Keratinocyte (primary cell): ENCODE results near the gene ZNF236. TPM values are rescaled to one million over a fixed set of nuclear protein-coding genes. Genes with fewer than 3 reads are reported as not detected.
"Not testable (repeated sequence)": the region's sequence is repeated elsewhere in the genome, so short reads cannot be mapped to it uniquely, and the experiment has no call there.

Experiments used
- DNase-seq: peaks from one replicate; pipeline ENCODE4 v3.0.0-alpha.2; 2011; ENCODE audit warnings: low read depth, missing footprints, low spot score
- FAIRE-seq: peaks from 2 replicates; lab custom pipeline; 2011; peaks lifted over from hg19 to GRCh38; lab: Jason Lieb, UNC
- H2AFZ ChIP-seq: 2 replicates; pipeline ENCODE4 v1.6.0; 2012; ENCODE audit warnings: low read length, control low read depth, inconsistent platforms; ENCODE audit not compliant: control insufficient read depth
- H3K27ac ChIP-seq: 2 replicates; pipeline ENCODE4 v1.5.1; 2011; ENCODE audit warnings: low read length; ENCODE audit not compliant: control insufficient read depth, insufficient read depth
- H3K27me3 ChIP-seq: 3 replicates; pipeline ENCODE4 v1.6.0; 2011; ENCODE audit warnings: low read length; ENCODE audit not compliant: control insufficient read depth, insufficient read depth; ENCODE audit errors: extremely low read depth
- H3K36me3 ChIP-seq, 2 experiments: 2 replicates in 1 of 2; 3 replicates in 1 of 2; pipeline ENCODE4 v1.5.1; 2011; ENCODE audit warnings: low read length in 2 of 2, mild to moderate bottlenecking in 1 of 2; ENCODE audit not compliant: control insufficient read depth in 2 of 2, insufficient read depth in 2 of 2; ENCODE audit errors: extremely low read depth in 1 of 2
- H3K4me1 ChIP-seq: 3 replicates; pipeline ENCODE4 v1.5.1; 2011; ENCODE audit warnings: low read length; ENCODE audit not compliant: control insufficient read depth, insufficient read depth; ENCODE audit errors: extremely low read depth
- H3K4me2 ChIP-seq: 3 replicates; pipeline ENCODE4 v1.6.0; 2011; ENCODE audit warnings: low read depth, low read length; ENCODE audit not compliant: control insufficient read depth, insufficient read depth; ENCODE audit errors: extremely low read depth
- H3K4me3 ChIP-seq, 3 experiments: fragments of 200-600 bp in 1 of 3; sonication (generic) in 1 of 3; 2 replicates in 2 of 3; 3 replicates in 1 of 3; pipeline ENCODE4 v1.5.1; 2011 to 2016; ENCODE audit warnings: low read length in 3 of 3, mild to moderate bottlenecking in 3 of 3, control low read depth in 2 of 3, inconsistent platforms in 1 of 3, low read depth in 1 of 3, mixed read lengths in 1 of 3, mixed run types in 1 of 3, moderate library complexity in 1 of 3; ENCODE audit not compliant: control insufficient read depth in 2 of 3, insufficient read depth in 2 of 3; ENCODE audit errors: extremely low read depth in 1 of 3
- H3K79me2 ChIP-seq: 2 replicates; pipeline ENCODE4 v1.6.0; 2012; ENCODE audit warnings: low read length; ENCODE audit not compliant: control insufficient read depth, insufficient read depth
- H3K9ac ChIP-seq: 3 replicates; pipeline ENCODE4 v1.6.0; 2011; ENCODE audit warnings: low read length; ENCODE audit not compliant: control insufficient read depth, insufficient read depth; ENCODE audit errors: extremely low read depth
- H3K9me1 ChIP-seq: 3 replicates; pipeline ENCODE4 v1.6.0; 2011; ENCODE audit warnings: low read length; ENCODE audit not compliant: control insufficient read depth, insufficient read depth; ENCODE audit errors: extremely low read depth
- H3K9me3 ChIP-seq: 2 replicates; pipeline ENCODE4 v1.5.1; 2012; ENCODE audit warnings: low read depth, low read length; ENCODE audit not compliant: control insufficient read depth
- H4K20me1 ChIP-seq: 3 replicates; pipeline ENCODE4 v1.6.0; 2011; ENCODE audit warnings: low read length; ENCODE audit not compliant: control insufficient read depth, insufficient read depth; ENCODE audit errors: extremely low read depth
- EZH2 ChIP-seq: IDR thresholded peaks from one replicate; pipeline ENCODE4 v1.6.1; 2012; ENCODE audit warnings: inconsistent platforms, mild to moderate bottlenecking, low read length, moderate library complexity
- dilution Hi-C: fragments of 300-500 bp; cut with MboI; formaldehyde crosslinking; loops from one replicate; pipeline ENCODE4 v1.7.0; 2020; ENCODE audit warnings: low sequenced_read_pairs; ENCODE audit not compliant: extremely low pct_ligation_motif_present
- polyA plus RNA-seq, 5 experiments: library from polyadenylated mRNA; depleted of rRNA in 3 of 5; stranded (reverse) in 3 of 5; stranded (forward) in 1 of 5; unstranded in 1 of 5; fragments of >200 nt; gene quantifications; 1 replicate in 1 of 5; 2 replicates in 3 of 5; 3 replicates in 1 of 5; pipeline versions ENCODE4 v1.2.1 to v1.2.3, GENCODE V29; 2011 to 2012; ENCODE audit warnings: missing spikeins in 2 of 5, low read depth in 1 of 5, low replicate concordance in 1 of 5
- TF ChIP-seq, protein P1 (sequence below), 3 experiments: IDR thresholded peaks in 1 of 3; conservative IDR thresholded peaks in 1 of 3; optimal IDR thresholded peaks in 1 of 3; 2 replicates in 2 of 3; 3 replicates in 1 of 3; pipeline versions ENCODE3 to v1.5.1; 2011; ENCODE audit warnings: low read length in 3 of 3, mild to moderate bottlenecking in 3 of 3, moderate library complexity in 2 of 3, control low read depth in 1 of 3, inconsistent platforms in 1 of 3; ENCODE audit not compliant: insufficient read depth in 2 of 3; ENCODE audit errors: extremely low read depth in 1 of 3

Gene ZNF236
- polyA plus RNA-seq, 1 donor (not counting 4 experiments of a cell fraction or from before 2014, with no cell fraction given), result 4.5 TPM

DNA sequence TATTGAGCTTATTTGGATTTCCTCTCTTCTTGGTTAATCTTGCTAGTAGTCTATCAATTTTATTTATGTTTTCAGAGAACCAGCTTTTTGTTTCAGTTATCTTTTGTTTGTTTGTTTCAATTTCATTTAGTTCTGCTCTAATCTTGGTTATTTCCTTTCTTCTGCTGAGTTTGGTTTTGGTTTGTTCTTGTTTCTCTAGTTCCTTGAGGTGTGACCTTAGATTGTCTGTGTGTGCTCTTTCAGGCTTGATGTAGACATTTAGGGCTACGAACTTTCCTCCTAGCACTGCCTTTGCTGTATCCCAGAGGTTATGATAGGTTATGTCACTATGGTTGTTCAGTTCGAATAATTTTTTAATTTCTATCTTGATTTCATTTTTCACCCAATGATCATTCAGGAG is 141.6 kb downstream of the ZNF236 start:
- no peak overlapping the region for H2AFZ ChIP-seq
- H3K27ac ChIP-seq, result no peak overlapping the region
- dilution Hi-C loops, result no loop called here
- no peak for DNase-seq
- peaks cover 7 to 14% of the 10 kb centered on the region in 2 experiments for H3K36me3 ChIP-seq
- H3K27me3 ChIP-seq, result no peaks in the 10 kb centered on the region
- no peak for FAIRE-seq
- H3K4me3 ChIP-seq, result no peak overlapping the region
- H3K4me1 ChIP-seq, result no peaks in the 10 kb centered on the region
- H3K4me2 ChIP-seq, result no peak overlapping the region
- no peaks in the 10 kb centered on the region for H3K9me3 ChIP-seq
- peaks cover 6% of the 10 kb centered on the region for H3K79me2 ChIP-seq
- H4K20me1 ChIP-seq, result no peaks in the 10 kb centered on the region
- H3K9ac ChIP-seq, result no peak overlapping the region
- no peak for TF ChIP-seq EZH2
- TF ChIP-seq, protein P1, sequence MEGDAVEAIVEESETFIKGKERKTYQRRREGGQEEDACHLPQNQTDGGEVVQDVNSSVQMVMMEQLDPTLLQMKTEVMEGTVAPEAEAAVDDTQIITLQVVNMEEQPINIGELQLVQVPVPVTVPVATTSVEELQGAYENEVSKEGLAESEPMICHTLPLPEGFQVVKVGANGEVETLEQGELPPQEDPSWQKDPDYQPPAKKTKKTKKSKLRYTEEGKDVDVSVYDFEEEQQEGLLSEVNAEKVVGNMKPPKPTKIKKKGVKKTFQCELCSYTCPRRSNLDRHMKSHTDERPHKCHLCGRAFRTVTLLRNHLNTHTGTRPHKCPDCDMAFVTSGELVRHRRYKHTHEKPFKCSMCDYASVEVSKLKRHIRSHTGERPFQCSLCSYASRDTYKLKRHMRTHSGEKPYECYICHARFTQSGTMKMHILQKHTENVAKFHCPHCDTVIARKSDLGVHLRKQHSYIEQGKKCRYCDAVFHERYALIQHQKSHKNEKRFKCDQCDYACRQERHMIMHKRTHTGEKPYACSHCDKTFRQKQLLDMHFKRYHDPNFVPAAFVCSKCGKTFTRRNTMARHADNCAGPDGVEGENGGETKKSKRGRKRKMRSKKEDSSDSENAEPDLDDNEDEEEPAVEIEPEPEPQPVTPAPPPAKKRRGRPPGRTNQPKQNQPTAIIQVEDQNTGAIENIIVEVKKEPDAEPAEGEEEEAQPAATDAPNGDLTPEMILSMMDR (optimal IDR thresholded peaks at IDR 0.05 in 1 of 3, IDR thresholded peaks at IDR 0.05 in 1 of 3, conservative IDR thresholded peaks at IDR 0.05 in 1 of 3; ENCODE audit: extremely low read depth in 1 of 3, insufficient read depth in 2 of 3, low read length in 3 of 3), result no peak
- H3K9me1 ChIP-seq, result no peaks in the 10 kb centered on the region

DNA sequence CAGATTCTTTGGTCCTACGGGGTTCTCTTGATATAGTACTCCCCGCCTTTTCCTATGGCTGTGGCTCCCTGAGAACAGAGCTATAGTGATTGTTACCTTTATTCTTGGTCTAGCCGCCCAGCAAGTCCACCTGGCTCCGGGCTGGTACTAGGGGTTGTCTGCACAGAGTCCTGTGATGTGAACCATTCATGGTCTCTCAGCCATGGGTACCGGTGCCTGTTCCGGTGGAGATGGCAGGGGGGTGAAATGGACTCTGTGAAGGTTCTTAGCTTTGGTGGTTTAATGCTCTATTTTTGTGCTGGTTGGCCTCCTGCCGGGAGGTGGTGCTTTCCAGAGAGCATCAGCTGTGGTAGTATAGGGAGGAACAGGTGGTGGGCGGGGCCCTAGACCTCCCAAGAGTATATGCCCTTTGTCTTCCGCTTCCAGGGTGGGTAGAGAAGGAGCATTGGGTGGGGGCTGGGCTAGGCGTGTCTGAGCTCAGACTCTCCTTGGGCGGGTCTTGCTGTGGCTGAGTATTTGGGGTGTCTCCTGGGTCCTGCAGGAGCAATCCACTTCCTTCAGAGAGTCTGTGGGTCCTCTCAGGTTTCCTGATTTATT is 143.3 kb downstream of the ZNF236 start:
- dilution Hi-C loops, result not testable (repeated sequence)

DNA sequence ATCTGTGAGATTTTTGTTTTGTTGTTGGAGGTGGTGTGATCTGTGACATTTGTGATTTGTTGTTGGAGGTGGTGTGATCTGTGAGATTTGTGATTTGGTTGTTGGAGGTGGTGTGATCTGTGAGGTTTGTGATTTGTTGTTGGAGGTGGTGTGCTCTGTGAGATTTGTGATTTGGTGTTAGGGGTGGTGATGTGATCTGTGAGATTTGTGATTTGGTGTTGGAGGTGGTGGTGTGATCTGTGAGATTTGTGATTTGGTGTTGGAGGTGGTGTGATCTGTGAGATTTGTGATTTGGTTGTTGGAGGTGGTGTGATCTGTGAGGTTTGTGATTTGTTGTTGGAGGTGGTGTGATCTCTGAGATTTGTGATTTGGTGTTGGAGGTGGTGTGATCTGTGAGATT is 144.9 kb downstream of the ZNF236 start:
- H3K4me3 ChIP-seq, H3K79me2 ChIP-seq, H3K4me2 ChIP-seq, H4K20me1 ChIP-seq, H3K36me3 ChIP-seq, H3K27ac ChIP-seq, H3K9ac ChIP-seq, H2AFZ ChIP-seq, H3K27me3 ChIP-seq, H3K4me1 ChIP-seq, H3K9me1 ChIP-seq, DNase-seq, dilution Hi-C loops, H3K9me3 ChIP-seq: not testable (repeated sequence)
- peak; percentile 100 for FAIRE-seq

More for the DNA sequence above, 143.3 kb downstream of the ZNF236 start:
- not testable (repeated sequence) for H3K9me1 ChIP-seq, H3K36me3 ChIP-seq, H3K4me2 ChIP-seq, H2AFZ ChIP-seq, H4K20me1 ChIP-seq, H3K27ac ChIP-seq, H3K4me1 ChIP-seq, DNase-seq, H3K4me3 ChIP-seq, H3K9ac ChIP-seq, H3K9me3 ChIP-seq, FAIRE-seq, H3K79me2 ChIP-seq, H3K27me3 ChIP-seq
